ENCODE results near the gene MYL6B. TPM values are rescaled to one million over a fixed set of nuclear protein-coding genes. Genes with fewer than 3 reads are reported as not detected.

MYL6B gene
- total RNA-seq, 4 donors from 2014 or later: 28.5 to 39.4 (median 33.6) TPM

- H3K36me3 ChIP-seq: peaks cover 36 to 57% (median 51%) of the 10 kb centered on the region in 4 donors
Measured at GRCh38 chr12:56145217-56145616, 7.2 kb upstream of the MYL6B start.

GRCh38 chr12:56146492-56147460 is 5.6 kb upstream of the MYL6B start:
- peaks cover 36 to 58% (median 40%) of the 10 kb centered on the region in 4 donors for H3K4me1 ChIP-seq
- H3K9me3 ChIP-seq: no peaks in the 10 kb centered on the region
- no peak for TF ChIP-seq POLR2A (IDR thresholded peaks at IDR 0.05; ENCODE audit: low read depth)
- peak in 1 of 2 donors; percentile 39 for TF ChIP-seq POLR2AphosphoS5 (IDR thresholded peaks at IDR 0.05)
- TF ChIP-seq EP300 (IDR thresholded peaks at IDR 0.05): no peak
- no peak for TF ChIP-seq CTCF (IDR thresholded peaks at IDR 0.05)
- WGBS: 51% methylated on average over 13 of the region's 13 CpGs
- H3K36me3 ChIP-seq: peaks cover 28 to 42% (median 35%) of the 10 kb centered on the region in 4 donors
- intact Hi-C loops (cut with DNase I): no loop called here
- H3K27me3 ChIP-seq: no peaks in the 10 kb centered on the region
- no peak overlapping the region for H3K4me3 ChIP-seq
- H3K27ac ChIP-seq (replicated peaks in 1 of 4): peak overlapping the region; percentile 36 to 73 (median 54)
- no peak for DNase-seq (ENCODE audit: extremely low spot score)

More at GRCh38 chr12:56145217-56145616, 7.2 kb upstream of the MYL6B start:
- no peaks in the 10 kb centered on the region for H3K9me3 ChIP-seq
- no peak overlapping the region for H3K4me3 ChIP-seq
- H3K27me3 ChIP-seq: no peaks in the 10 kb centered on the region
- TF ChIP-seq POLR2A (IDR thresholded peaks at IDR 0.05; ENCODE audit: low read depth): no peak
- WGBS: 82% methylated on average over 3 of the region's 3 CpGs
- H3K27ac ChIP-seq (replicated peaks in 1 of 4): peak overlapping the region; percentile 29 to 62 (median 42)
- no peak for DNase-seq (ENCODE audit: extremely low spot score)
- intact Hi-C loops (cut with DNase I): no loop called here
- peaks cover 23 to 44% (median 33%) of the 10 kb centered on the region in 4 donors for H3K4me1 ChIP-seq

GRCh38 chr12:56150563-56150962 is 1.8 kb upstream of the MYL6B start:
- intact Hi-C loops (cut with DNase I): no loop called here

GRCh38 chr12:56151672-56152131 is 685 bp upstream of the MYL6B start:
- intact Hi-C loops (cut with DNase I): no loop called here
- Histone ChIP-seq H3K9me3 (no peaks in the 10 kb centered on the region), H3K36me3 (peaks cover 0 to 4% (median 0%) of the 10 kb centered on the region in 4 donors), H3K27me3 (no peaks in the 10 kb centered on the region), H3K4me1 (peaks cover 23 to 44% (median 40%) of the 10 kb centered on the region in 4 donors), H3K27ac (replicated peaks in 1 of 4) (peak overlapping the region; percentile 89 to 95 (median 94)), H3K4me3 (peak overlapping the region; percentile 67 to 77 (median 70))
- no peak for DNase-seq (ENCODE audit: extremely low spot score)
- TF ChIP-seq POLR2A (IDR thresholded peaks at IDR 0.05; ENCODE audit: low read depth) (no peak), POLR2AphosphoS5 (IDR thresholded peaks at IDR 0.05) (no peak), CTCF (IDR thresholded peaks at IDR 0.05) (peak; percentile 3 to 37 (median 30))
- WGBS: 27% methylated on average over 7 of the region's 12 CpGs

More at GRCh38 chr12:56150563-56150962, 1.8 kb upstream of the MYL6B start:
- WGBS: 56% methylated on average over 3 of the region's 3 CpGs
- peaks cover 29 to 48% (median 42%) of the 10 kb centered on the region in 4 donors for H3K4me1 ChIP-seq
- peaks cover 0 to 5% (median 0%) of the 10 kb centered on the region in 4 donors for H3K36me3 ChIP-seq
- TF ChIP-seq POLR2A (IDR thresholded peaks at IDR 0.05; ENCODE audit: low read depth) (no peak), EP300 (IDR thresholded peaks at IDR 0.05) (no peak), CTCF (IDR thresholded peaks at IDR 0.05) (no peak), POLR2AphosphoS5 (IDR thresholded peaks at IDR 0.05) (peak in 1 of 2 donors; percentile 38)
- no peak overlapping the region for H3K27ac ChIP-seq (replicated peaks in 1 of 4)
- H3K27me3 ChIP-seq: no peaks in the 10 kb centered on the region
- DNase-seq (ENCODE audit: extremely low spot score): no peak
- H3K4me3 ChIP-seq: no peak overlapping the region
- H3K9me3 ChIP-seq: no peaks in the 10 kb centered on the region

Measured in esophagus muscularis mucosa (tissue), 4 donors.